Tongue (tissue), 2 donors: ENCODE data around the gene CCDC34. TPM values are rescaled to one million over a fixed set of nuclear protein-coding genes. Genes with fewer than 3 reads are reported as not detected.

ENCODE experiments used
- DNase-seq: peaks from one replicate; pipeline ENCODE4 v3.0.0-alpha.2; 2015
- total RNA-seq: library from RNA; depleted of rRNA; stranded (reverse); fragments of >200 nt; gene quantifications from one replicate; pipeline ENCODE4 v1.2.3, GENCODE V29; 2014

CCDC34 gene
- total RNA-seq, 1 donor from 2014 or later, result 16.5 TPM

- DNase-seq, result no peak
Measured at GRCh38 chr11:27290261-27291050, 72.6 kb downstream of the CCDC34 start.

Other genes starting within 250 kb of the CCDC34 start
- gene LGR4, start 109.6 kb upstream of the CCDC34 start, total RNA-seq, result 69.4 TPM
- 57.3 TPM for gene LIN7C, start 143.6 kb upstream of the CCDC34 start, total RNA-seq